Measurements from ENCODE around the gene RNF31.

DNA sequence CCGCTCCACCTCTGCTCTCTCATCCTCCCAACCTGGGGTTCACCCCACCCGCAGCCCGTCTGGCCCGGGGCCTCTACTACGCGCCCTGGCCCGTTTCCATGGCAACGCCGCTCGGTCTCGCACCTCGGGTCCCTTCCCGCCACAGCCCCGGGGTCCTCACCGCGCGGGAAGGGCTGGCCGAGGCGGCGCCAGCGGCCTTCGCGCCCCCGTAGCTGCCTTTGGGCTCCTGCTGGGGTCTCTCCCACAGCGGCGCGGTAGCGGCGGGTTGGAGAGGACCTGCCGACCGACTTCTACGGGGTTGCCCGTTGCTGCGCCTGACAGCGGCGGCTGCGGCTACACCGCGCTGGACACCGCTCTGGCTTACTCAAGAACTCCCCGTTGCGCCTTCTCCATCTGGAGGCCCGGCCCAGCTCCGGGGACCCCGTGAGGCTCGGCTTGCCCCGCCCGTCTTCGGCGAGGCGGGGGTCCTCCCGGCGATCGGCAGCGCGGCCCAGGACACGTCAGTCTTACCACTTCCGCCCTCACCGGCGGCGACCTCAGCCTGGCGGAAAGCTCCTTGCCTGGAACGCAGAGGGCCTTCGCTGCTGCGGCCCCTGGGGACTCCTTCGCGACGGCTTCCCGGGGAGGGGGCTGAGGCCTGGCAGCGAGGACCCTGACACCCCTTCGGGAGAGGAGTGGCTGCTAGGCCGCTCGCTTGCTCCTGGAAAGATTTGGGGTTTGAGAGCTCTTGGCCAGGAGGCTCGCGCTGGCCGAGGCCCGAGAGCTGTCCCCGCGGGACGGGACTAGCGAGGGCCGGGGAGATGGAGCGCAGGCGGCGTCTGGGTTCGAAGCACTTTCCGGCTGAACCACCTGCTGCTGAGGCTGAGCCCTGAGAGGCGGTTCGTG lies 48.1 kb downstream of the RNF31 start, which contains the start of gene TM9SF1:
- TF ChIP-seq, protein P1, sequence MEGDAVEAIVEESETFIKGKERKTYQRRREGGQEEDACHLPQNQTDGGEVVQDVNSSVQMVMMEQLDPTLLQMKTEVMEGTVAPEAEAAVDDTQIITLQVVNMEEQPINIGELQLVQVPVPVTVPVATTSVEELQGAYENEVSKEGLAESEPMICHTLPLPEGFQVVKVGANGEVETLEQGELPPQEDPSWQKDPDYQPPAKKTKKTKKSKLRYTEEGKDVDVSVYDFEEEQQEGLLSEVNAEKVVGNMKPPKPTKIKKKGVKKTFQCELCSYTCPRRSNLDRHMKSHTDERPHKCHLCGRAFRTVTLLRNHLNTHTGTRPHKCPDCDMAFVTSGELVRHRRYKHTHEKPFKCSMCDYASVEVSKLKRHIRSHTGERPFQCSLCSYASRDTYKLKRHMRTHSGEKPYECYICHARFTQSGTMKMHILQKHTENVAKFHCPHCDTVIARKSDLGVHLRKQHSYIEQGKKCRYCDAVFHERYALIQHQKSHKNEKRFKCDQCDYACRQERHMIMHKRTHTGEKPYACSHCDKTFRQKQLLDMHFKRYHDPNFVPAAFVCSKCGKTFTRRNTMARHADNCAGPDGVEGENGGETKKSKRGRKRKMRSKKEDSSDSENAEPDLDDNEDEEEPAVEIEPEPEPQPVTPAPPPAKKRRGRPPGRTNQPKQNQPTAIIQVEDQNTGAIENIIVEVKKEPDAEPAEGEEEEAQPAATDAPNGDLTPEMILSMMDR (IDR thresholded peaks at IDR 0.05; ENCODE audit: low read depth, low read length), result no peak
- no peak for TF ChIP-seq EZH2phosphoT487 (IDR thresholded peaks at IDR 0.05; ENCODE audit: low read depth)

Data from OCI-LY3 (cell line).